Measurements from ENCODE around the gene RASSF3.
A peak's percentile ranks its signal among the peaks of the same experiment; 100 is the strongest.

Gene RASSF3

GRCh38 chr12:64736771-64737170, 126.5 kb downstream of the RASSF3 start:
- no peak for DNase-seq

- DNase-seq = no peak
Measured at GRCh38 chr12:64737539-64737938, 127.2 kb downstream of the RASSF3 start.

GRCh38 chr12:64739778-64740177, 129.5 kb downstream of the RASSF3 start:
- peak in 1 of 2 experiments; percentile 9 for DNase-seq

- DNase-seq = peak; percentile 33 to 56
Measured at GRCh38 chr12:64740646-64741045, 130.4 kb downstream of the RASSF3 start.

GRCh38 chr12:64742416-64742815, 132.1 kb downstream of the RASSF3 start:
- DNase-seq = no peak

- no peak for DNase-seq
Measured at GRCh38 chr12:64743206-64743605, 132.9 kb downstream of the RASSF3 start.

GRCh38 chr12:64744422-64745258, 134.3 kb downstream of the RASSF3 start:
- no peak for DNase-seq

GRCh38 chr12:64745259-64745807, 135.0 kb downstream of the RASSF3 start:
- no peak for DNase-seq

- no peak for DNase-seq
Measured at GRCh38 chr12:64745980-64746379, 135.7 kb downstream of the RASSF3 start.

- DNase-seq = peak in 1 of 2 experiments; percentile 13
Measured at GRCh38 chr12:64746663-64747062, 136.4 kb downstream of the RASSF3 start.

Data from Kasumi-1 (cell line).